ENCODE data around the gene ANKRD2.

ANKRD2 gene

GRCh38 chr10:97529685-97530465 is 42.7 kb upstream of the ANKRD2 start:
- H3K9ac ChIP-seq = no peak overlapping the region
- H2AFZ ChIP-seq = no peak overlapping the region
- H3K4me2 ChIP-seq (ENCODE audit: low read length) = no peak overlapping the region
- no peak for TF ChIP-seq CTCF (IDR thresholded peaks at IDR 0.05)
- no peaks in the 10 kb centered on the region for H3K9me3 ChIP-seq (ENCODE audit: control insufficient read depth, low read length)
- no peaks in the 10 kb centered on the region for H3K27me3 ChIP-seq (ENCODE audit: control insufficient read depth, insufficient read depth, low read length)
- H3K4me1 ChIP-seq = no peaks in the 10 kb centered on the region
- no peak overlapping the region for H3K27ac ChIP-seq
- peaks cover 8% of the 10 kb centered on the region for H3K79me2 ChIP-seq
- H3K36me3 ChIP-seq (ENCODE audit: control insufficient read depth, insufficient read depth, low read length) = no peaks in the 10 kb centered on the region
- no peak overlapping the region for H3K4me3 ChIP-seq (ENCODE audit: low read depth, low read length)

GRCh38 chr10:97531401-97531986 is 41.1 kb upstream of the ANKRD2 start:
- H3K27ac ChIP-seq = no peak overlapping the region
- no peaks in the 10 kb centered on the region for H3K9me3 ChIP-seq (ENCODE audit: control insufficient read depth, low read length)
- H3K4me1 ChIP-seq = no peaks in the 10 kb centered on the region
- no peak overlapping the region for H3K4me3 ChIP-seq (ENCODE audit: low read depth, low read length)
- H3K9ac ChIP-seq = no peak overlapping the region
- H3K4me2 ChIP-seq (ENCODE audit: low read length) = no peak overlapping the region
- H3K27me3 ChIP-seq (ENCODE audit: control insufficient read depth, insufficient read depth, low read length) = no peaks in the 10 kb centered on the region
- TF ChIP-seq CTCF (IDR thresholded peaks at IDR 0.05) = no peak
- no peaks in the 10 kb centered on the region for H3K36me3 ChIP-seq (ENCODE audit: control insufficient read depth, insufficient read depth, low read length)
- no peak overlapping the region for H2AFZ ChIP-seq
- peaks cover 14% of the 10 kb centered on the region for H3K79me2 ChIP-seq

- Histone ChIP-seq H3K4me3 (ENCODE audit: low read depth, low read length) (no peak overlapping the region), H3K27ac (no peak overlapping the region)
Measured at GRCh38 chr10:97532935-97533671, 39.5 kb upstream of the ANKRD2 start.

GRCh38 chr10:97533888-97534287 is 38.7 kb upstream of the ANKRD2 start:
- Histone ChIP-seq H2AFZ (no peak overlapping the region), H3K4me1 (no peaks in the 10 kb centered on the region), H3K27ac (no peak overlapping the region)

More at GRCh38 chr10:97532935-97533671, 39.5 kb upstream of the ANKRD2 start:
- no peaks in the 10 kb centered on the region for H3K27me3 ChIP-seq (ENCODE audit: control insufficient read depth, insufficient read depth, low read length)
- H2AFZ ChIP-seq = no peak overlapping the region
- TF ChIP-seq CTCF (IDR thresholded peaks at IDR 0.05) = no peak
- H3K36me3 ChIP-seq (ENCODE audit: control insufficient read depth, insufficient read depth, low read length) = no peaks in the 10 kb centered on the region
- H3K4me2 ChIP-seq (ENCODE audit: low read length) = no peak overlapping the region
- H3K79me2 ChIP-seq = peaks cover 17% of the 10 kb centered on the region
- no peak overlapping the region for H3K9ac ChIP-seq
- H3K9me3 ChIP-seq (ENCODE audit: control insufficient read depth, low read length) = no peaks in the 10 kb centered on the region
- H3K4me1 ChIP-seq = no peaks in the 10 kb centered on the region

More at GRCh38 chr10:97533888-97534287, 38.7 kb upstream of the ANKRD2 start:
- Histone ChIP-seq H3K27me3 (ENCODE audit: control insufficient read depth, insufficient read depth, low read length) (no peaks in the 10 kb centered on the region), H3K4me3 (ENCODE audit: low read depth, low read length) (no peak overlapping the region), H3K4me2 (ENCODE audit: low read length) (no peak overlapping the region), H3K9ac (no peak overlapping the region), H3K79me2 (peaks cover 17% of the 10 kb centered on the region), H3K9me3 (ENCODE audit: control insufficient read depth, low read length) (no peaks in the 10 kb centered on the region), H3K36me3 (ENCODE audit: control insufficient read depth, insufficient read depth, low read length) (no peaks in the 10 kb centered on the region)
- no peak for TF ChIP-seq CTCF (IDR thresholded peaks at IDR 0.05)
